ENCODE data around the gene IRGM. TPM values are rescaled to one million over a fixed set of nuclear protein-coding genes. Genes with fewer than 3 reads are reported as not detected.

The IRGM gene
- polyA plus RNA-seq, 5 donors: 0.33 to 1.2 (median 1.0) TPM

DNA sequence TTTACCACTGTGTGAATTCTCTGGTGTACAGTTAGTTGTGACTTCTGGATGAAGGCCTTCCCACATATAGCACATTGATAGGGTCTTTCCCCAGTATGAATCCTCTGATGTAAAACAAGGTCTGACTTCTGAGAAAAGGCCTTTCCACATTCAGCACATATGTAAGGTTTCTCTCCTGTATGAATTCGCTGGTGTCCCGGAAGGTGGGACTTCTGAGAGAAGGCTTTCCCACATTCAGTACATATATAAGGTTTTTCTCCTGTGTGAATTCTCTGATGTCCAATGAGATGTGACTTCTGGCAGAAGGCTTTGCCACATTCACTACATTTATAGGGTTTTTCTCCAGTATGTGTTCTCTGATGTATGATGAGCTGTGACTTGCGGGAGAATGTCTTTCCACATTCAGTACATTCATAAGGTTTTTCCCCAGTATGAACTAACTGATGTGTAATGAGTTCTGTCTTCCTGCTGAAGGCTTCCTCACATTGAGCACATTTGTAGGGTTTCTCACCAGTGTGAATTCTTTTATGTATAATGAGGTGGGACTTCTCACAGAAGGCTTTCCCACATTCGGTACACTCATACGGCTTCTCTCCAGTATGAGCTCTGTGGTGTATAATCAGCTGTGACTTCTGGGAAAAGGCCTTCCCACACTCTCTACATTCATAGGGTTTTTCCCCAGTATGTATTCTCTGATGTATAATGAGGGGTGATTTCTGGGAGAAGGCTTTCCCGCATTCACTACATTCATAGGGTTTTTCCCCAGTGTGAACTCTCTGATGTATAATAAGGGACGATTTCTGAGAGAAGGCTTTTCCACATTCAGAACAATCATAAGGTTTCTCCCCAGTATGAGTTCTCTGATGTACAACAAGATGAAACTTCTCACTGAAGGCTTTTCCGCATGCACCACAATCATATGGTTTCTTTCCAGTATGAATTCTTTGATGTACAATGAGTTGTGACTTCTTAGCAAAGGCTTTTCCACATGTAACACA lies 49.4 kb downstream of the IRGM start:
- DNase-seq: no peak

Other genes starting within 250 kb of the IRGM start
- gene SYNPO, start 205.9 kb upstream of the IRGM start, polyA plus RNA-seq (ENCODE audit: insufficient read depth in 1 of 5, insufficient read length in 5 of 5, low replicate concordance in 1 of 5): 10 to 100 TPM; 18.1 to 33.9 (median 21.7) TPM
- 10 to 100 TPM in 3 of 5 donors, 1 to 10 TPM in 2; 9.7 to 13.3 (median 11.2) TPM for gene MYOZ3, start 185.3 kb upstream of the IRGM start, polyA plus RNA-seq (ENCODE audit: insufficient read depth in 1 of 5, insufficient read length in 5 of 5, low replicate concordance in 1 of 5)
- 10 to 100 TPM; 68.0 to 84.3 (median 75.9) TPM for gene RBM22, start 145.5 kb upstream of the IRGM start, polyA plus RNA-seq (ENCODE audit: insufficient read depth in 1 of 5, insufficient read length in 5 of 5, low replicate concordance in 1 of 5)
- 10 to 100 TPM; 53.1 to 73.5 (median 69.4) TPM for gene DCTN4, start 87.5 kb upstream of the IRGM start, polyA plus RNA-seq (ENCODE audit: insufficient read depth in 1 of 5, insufficient read length in 5 of 5, low replicate concordance in 1 of 5)
- gene SMIM3, start 67.8 kb upstream of the IRGM start, polyA plus RNA-seq (ENCODE audit: insufficient read depth in 1 of 5, insufficient read length in 5 of 5, low replicate concordance in 1 of 5): 10 to 100 TPM; 13.8 to 19.8 (median 16.9) TPM
- gene ZNF300, start 58.5 kb downstream of the IRGM start, polyA plus RNA-seq (ENCODE audit: insufficient read depth in 1 of 5, insufficient read length in 5 of 5, low replicate concordance in 1 of 5): 10 to 100 TPM; 21.0 to 47.3 (median 33.3) TPM
- gene GPX3, start 174.1 kb downstream of the IRGM start, polyA plus RNA-seq (ENCODE audit: insufficient read depth in 1 of 5, insufficient read length in 5 of 5, low replicate concordance in 1 of 5): 100 to 1,000 TPM in 1 of 5 donors, 10 to 100 TPM in 4; 33.8 to 140 (median 60.3) TPM
- gene TNIP1, start 234.5 kb downstream of the IRGM start, polyA plus RNA-seq (ENCODE audit: insufficient read depth in 1 of 5, insufficient read length in 5 of 5, low replicate concordance in 1 of 5): 10 to 100 TPM; 53.9 to 84.8 (median 79.3) TPM

Data from right lung (tissue), 5 donors.